Liver (tissue), 9 donors: ENCODE results near the gene ITPKB. TPM values are rescaled to one million over a fixed set of nuclear protein-coding genes. Genes with fewer than 3 reads are reported as not detected.

ENCODE experiments used
- DNase-seq: peaks from one replicate; pipeline ENCODE4 v3.0.0-alpha.2; 2017; ENCODE audit warnings: low spot score
- H3K27ac ChIP-seq, 2 donors: one replicate each; pipeline ENCODE4 v1.7.0; 2013; ENCODE audit warnings: inconsistent platforms in 2 of 2, low read length in 2 of 2, control low read depth in 1 of 2, low read depth in 1 of 2, mild to moderate bottlenecking in 1 of 2
- H3K27me3 ChIP-seq, 4 donors: one replicate each; pipeline versions ENCODE4 v1.6.1 to v1.7.0; 2013; ENCODE audit warnings: low read length in 3 of 4, inconsistent platforms in 1 of 4, mild to moderate bottlenecking in 1 of 4, moderate library complexity in 1 of 4; ENCODE audit not compliant: control insufficient read depth in 4 of 4, insufficient read depth in 4 of 4
- H3K36me3 ChIP-seq, 4 donors: one replicate each; pipeline versions ENCODE4 v1.6.1 to v1.7.0; 2013; ENCODE audit warnings: low read length in 3 of 4, mild to moderate bottlenecking in 3 of 4, low read depth in 1 of 4, moderate library complexity in 1 of 4; ENCODE audit not compliant: control insufficient read depth in 4 of 4, insufficient read depth in 3 of 4
- H3K4me1 ChIP-seq, 4 donors: one replicate each; pipeline versions ENCODE4 v1.6.1 to v1.7.0; 2013; ENCODE audit warnings: low read length in 3 of 4, mild to moderate bottlenecking in 3 of 4, moderate library complexity in 1 of 4; ENCODE audit not compliant: control insufficient read depth in 4 of 4, insufficient read depth in 4 of 4
- H3K4me3 ChIP-seq, 3 donors: one replicate each; pipeline versions ENCODE4 v1.6.1 to v1.7.0; 2013; ENCODE audit warnings: low read length in 3 of 3, control low read depth in 1 of 3, low read depth in 1 of 3, mild to moderate bottlenecking in 1 of 3
- H3K9ac ChIP-seq, 2 donors: one replicate each; pipeline ENCODE4 v1.7.0; 2013; ENCODE audit warnings: low read length in 2 of 2, mild to moderate bottlenecking in 2 of 2, moderate library complexity in 2 of 2, control low read depth in 1 of 2, low read depth in 1 of 2
- H3K9me3 ChIP-seq, 4 donors: one replicate each; pipeline versions ENCODE4 v1.6.1 to v1.7.0; 2013; ENCODE audit warnings: low read length in 3 of 4; ENCODE audit not compliant: control insufficient read depth in 4 of 4
- ATF3 ChIP-seq: IDR thresholded peaks from 2 replicates; pipeline ENCODE4 v1.6.1; 2016; ENCODE audit warnings: antibody characterized with exemption
- CTCF ChIP-seq: fragments of 150-350 bp; IDR thresholded peaks from 2 replicates; pipeline ENCODE4 v1.5.1; 2017; ENCODE audit warnings: improper control_type of control experiment, low read depth, low read length; ENCODE audit not compliant: missing input control
- EGR1 ChIP-seq, 2 donors: IDR thresholded peaks; 2 replicates each; pipeline ENCODE4 v1.6.1; 2016 to 2018; ENCODE audit warnings: antibody characterized with exemption in 2 of 2, low read depth in 2 of 2
- FOXA1 ChIP-seq: IDR thresholded peaks from 2 replicates; pipeline ENCODE4 v1.6.1; 2016; ENCODE audit warnings: antibody characterized with exemption
- FOXA2 ChIP-seq: IDR thresholded peaks from 2 replicates; pipeline ENCODE4 v1.6.1; 2016; ENCODE audit warnings: antibody characterized with exemption
- GABPA ChIP-seq, 2 donors: IDR thresholded peaks in 1 of 2; conservative IDR thresholded peaks in 1 of 2; 2 replicates each; pipeline ENCODE4 v1.6.1; 2016; ENCODE audit warnings: antibody characterized with exemption in 2 of 2, mild to moderate bottlenecking in 1 of 2, moderate library complexity in 1 of 2
- HNF4A ChIP-seq, 2 donors: conservative IDR thresholded peaks; 2 replicates each; pipeline ENCODE4 v1.6.1; 2016; ENCODE audit warnings: antibody characterized with exemption in 2 of 2, mild to moderate bottlenecking in 2 of 2
- HNF4G ChIP-seq: IDR thresholded peaks from 2 replicates; pipeline ENCODE4 v1.6.1; 2016; ENCODE audit warnings: antibody characterized with exemption
- JUND ChIP-seq, 2 donors: IDR thresholded peaks; 2 replicates each; pipeline ENCODE4 v1.6.1; 2016; ENCODE audit warnings: antibody characterized with exemption in 2 of 2
- NR2F2 ChIP-seq: IDR thresholded peaks from 2 replicates; pipeline ENCODE4 v1.6.1; 2016; ENCODE audit warnings: antibody characterized with exemption
- RAD21 ChIP-seq, 2 donors: IDR thresholded peaks; 2 replicates each; pipeline ENCODE4 v1.6.1; 2016; ENCODE audit warnings: antibody characterized with exemption in 2 of 2, mild to moderate bottlenecking in 2 of 2
- RXRA ChIP-seq, 2 donors: IDR thresholded peaks; 2 replicates each; pipeline ENCODE4 v1.6.1; 2017 to 2018; ENCODE audit warnings: antibody characterized with exemption in 2 of 2, mild to moderate bottlenecking in 1 of 2
- SP1 ChIP-seq: IDR thresholded peaks from 2 replicates; pipeline ENCODE4 v1.6.1; 2018; ENCODE audit warnings: antibody characterized with exemption, mild to moderate bottlenecking
- TAF1 ChIP-seq: conservative IDR thresholded peaks from 2 replicates; pipeline ENCODE4 v1.6.1; 2016; ENCODE audit warnings: antibody characterized with exemption, mild to moderate bottlenecking
- YY1 ChIP-seq: IDR thresholded peaks from 2 replicates; pipeline ENCODE4 v1.6.1; 2016; ENCODE audit warnings: antibody characterized with exemption, mild to moderate bottlenecking
- WGBS: extraction: QIAGEN DNeasy Blood & Tissue Kit; methylation state at CpG from one replicate; pipeline ENCODE4 v1.1.7; 2013; 5-methylcytosine and 5-hydroxymethylcytosine counted together
- polyA plus RNA-seq, 2 donors: library from polyadenylated mRNA; stranded (reverse) in 1 of 2; unstranded in 1 of 2; fragments of 200-250 nt in 1 of 2; fragments of >200 nt in 1 of 2; fragmentation: Nextera tagmentation in 1 of 2; extraction: Ambion mirVana in 1 of 2; gene quantifications; one replicate each; pipeline versions ENCODE4 v1.2.1 to v1.2.3, GENCODE V29; 2013 to 2015
- total RNA-seq, 2 donors: library from RNA; depleted of rRNA; stranded (reverse); fragments of >200 nt; gene quantifications; one replicate each; pipeline ENCODE4 v1.2.3, GENCODE V29; 2014
- TF ChIP-seq, protein P1 (sequence below): IDR thresholded peaks from 2 replicates; pipeline ENCODE4 v1.6.1; 2016; ENCODE audit warnings: antibody characterized with exemption
- TF ChIP-seq, protein P2 (sequence below): IDR thresholded peaks from 2 replicates; pipeline ENCODE4 v1.6.1; 2016; ENCODE audit warnings: antibody characterized with exemption
- TF ChIP-seq, protein P3 (sequence below): IDR thresholded peaks from 2 replicates; pipeline ENCODE4 v1.6.1; 2016; ENCODE audit warnings: antibody characterized with exemption, mild to moderate bottlenecking
- donor health status: healthy.
- donor health status: healthy.
- donor health status: healthy.
- donor health status: healthy.
- donor health status: healthy.

The ITPKB gene
- total and polyA plus RNA-seq, 4 donors, result 0.61 to 5.8 (median 3.7) TPM

- Histone ChIP-seq H3K9me3 (peaks cover 0 to 1% (median 0%) of the 10 kb centered on the region in 4 donors), H3K27me3 (no peaks in the 10 kb centered on the region), H3K27ac (no peak overlapping the region), H3K36me3 (peaks cover 0 to 3% (median 0%) of the 10 kb centered on the region in 4 donors), H3K4me3 (no peak overlapping the region), H3K4me1 (peaks cover 0 to 5% (median 2%) of the 10 kb centered on the region in 4 donors), H3K9ac (no peak overlapping the region)
- no peak for DNase-seq
- TF ChIP-seq RAD21 (IDR thresholded peaks at IDR 0.05), result no peak
- no peak for TF ChIP-seq SP1
- TF ChIP-seq NR2F2, result no peak
- no peak for TF ChIP-seq HNF4A (conservative IDR thresholded peaks at IDR 0.05)
- TF ChIP-seq CTCF, result no peak
- TF ChIP-seq, protein P1, sequence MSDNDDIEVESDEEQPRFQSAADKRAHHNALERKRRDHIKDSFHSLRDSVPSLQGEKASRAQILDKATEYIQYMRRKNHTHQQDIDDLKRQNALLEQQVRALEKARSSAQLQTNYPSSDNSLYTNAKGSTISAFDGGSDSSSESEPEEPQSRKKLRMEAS, result no peak
- no peak for TF ChIP-seq TAF1
- TF ChIP-seq HNF4G, result no peak
- no peak for TF ChIP-seq FOXA2
- no peak for TF ChIP-seq ATF3
- TF ChIP-seq YY1, result no peak
- no peak for TF ChIP-seq GABPA (IDR thresholded peaks at IDR 0.05 in 1 of 2, conservative IDR thresholded peaks at IDR 0.05 in 1 of 2)
- TF ChIP-seq EGR1 (IDR thresholded peaks at IDR 0.05; ENCODE audit: low read depth in 2 of 2), result no peak
- TF ChIP-seq, protein P2, sequence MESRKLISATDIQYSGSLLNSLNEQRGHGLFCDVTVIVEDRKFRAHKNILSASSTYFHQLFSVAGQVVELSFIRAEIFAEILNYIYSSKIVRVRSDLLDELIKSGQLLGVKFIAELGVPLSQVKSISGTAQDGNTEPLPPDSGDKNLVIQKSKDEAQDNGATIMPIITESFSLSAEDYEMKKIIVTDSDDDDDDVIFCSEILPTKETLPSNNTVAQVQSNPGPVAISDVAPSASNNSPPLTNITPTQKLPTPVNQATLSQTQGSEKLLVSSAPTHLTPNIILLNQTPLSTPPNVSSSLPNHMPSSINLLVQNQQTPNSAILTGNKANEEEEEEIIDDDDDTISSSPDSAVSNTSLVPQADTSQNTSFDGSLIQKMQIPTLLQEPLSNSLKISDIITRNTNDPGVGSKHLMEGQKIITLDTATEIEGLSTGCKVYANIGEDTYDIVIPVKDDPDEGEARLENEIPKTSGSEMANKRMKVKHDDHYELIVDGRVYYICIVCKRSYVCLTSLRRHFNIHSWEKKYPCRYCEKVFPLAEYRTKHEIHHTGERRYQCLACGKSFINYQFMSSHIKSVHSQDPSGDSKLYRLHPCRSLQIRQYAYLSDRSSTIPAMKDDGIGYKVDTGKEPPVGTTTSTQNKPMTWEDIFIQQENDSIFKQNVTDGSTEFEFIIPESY, result no peak
- TF ChIP-seq FOXA1, result no peak
- no peak for TF ChIP-seq RXRA (IDR thresholded peaks at IDR 0.05)
- TF ChIP-seq, protein P3, sequence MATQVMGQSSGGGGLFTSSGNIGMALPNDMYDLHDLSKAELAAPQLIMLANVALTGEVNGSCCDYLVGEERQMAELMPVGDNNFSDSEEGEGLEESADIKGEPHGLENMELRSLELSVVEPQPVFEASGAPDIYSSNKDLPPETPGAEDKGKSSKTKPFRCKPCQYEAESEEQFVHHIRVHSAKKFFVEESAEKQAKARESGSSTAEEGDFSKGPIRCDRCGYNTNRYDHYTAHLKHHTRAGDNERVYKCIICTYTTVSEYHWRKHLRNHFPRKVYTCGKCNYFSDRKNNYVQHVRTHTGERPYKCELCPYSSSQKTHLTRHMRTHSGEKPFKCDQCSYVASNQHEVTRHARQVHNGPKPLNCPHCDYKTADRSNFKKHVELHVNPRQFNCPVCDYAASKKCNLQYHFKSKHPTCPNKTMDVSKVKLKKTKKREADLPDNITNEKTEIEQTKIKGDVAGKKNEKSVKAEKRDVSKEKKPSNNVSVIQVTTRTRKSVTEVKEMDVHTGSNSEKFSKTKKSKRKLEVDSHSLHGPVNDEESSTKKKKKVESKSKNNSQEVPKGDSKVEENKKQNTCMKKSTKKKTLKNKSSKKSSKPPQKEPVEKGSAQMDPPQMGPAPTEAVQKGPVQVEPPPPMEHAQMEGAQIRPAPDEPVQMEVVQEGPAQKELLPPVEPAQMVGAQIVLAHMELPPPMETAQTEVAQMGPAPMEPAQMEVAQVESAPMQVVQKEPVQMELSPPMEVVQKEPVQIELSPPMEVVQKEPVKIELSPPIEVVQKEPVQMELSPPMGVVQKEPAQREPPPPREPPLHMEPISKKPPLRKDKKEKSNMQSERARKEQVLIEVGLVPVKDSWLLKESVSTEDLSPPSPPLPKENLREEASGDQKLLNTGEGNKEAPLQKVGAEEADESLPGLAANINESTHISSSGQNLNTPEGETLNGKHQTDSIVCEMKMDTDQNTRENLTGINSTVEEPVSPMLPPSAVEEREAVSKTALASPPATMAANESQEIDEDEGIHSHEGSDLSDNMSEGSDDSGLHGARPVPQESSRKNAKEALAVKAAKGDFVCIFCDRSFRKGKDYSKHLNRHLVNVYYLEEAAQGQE, result no peak
- no peak for TF ChIP-seq JUND (IDR thresholded peaks at IDR 0.05)
- WGBS, result 88% methylated on average over 6 of the region's 6 CpGs
Observed at GRCh38 chr1:226710501-226710900, 28.6 kb downstream of the ITPKB start.
